Activated T-cell treated with anti-CD3 and anti-CD28 coated beads, Interleukin-2, amount 50 U/mL, for 24 hours (primary cell): ENCODE measurements around the gene PRSS23.
"Not testable (repeated sequence)": the region's sequence is repeated elsewhere in the genome, so short reads cannot be mapped to it uniquely, and the experiment has no call there.

Experiments
- DNase-seq: peaks from one replicate; pipeline ENCODE4 v3.0.0-alpha.2; 2020
- H3K27ac Mint-ChIP-seq: 2 replicates; pipeline ENCODE4 v1.8.0; 2020; ENCODE audit warnings: mild to moderate bottlenecking, mixed read lengths
- H3K27me3 Mint-ChIP-seq: 2 replicates; pipeline ENCODE4 v1.8.0; 2020; ENCODE audit warnings: mixed read lengths
- H3K36me3 Mint-ChIP-seq: 2 replicates; pipeline ENCODE4 v1.8.0; 2020; ENCODE audit warnings: low read depth, mixed read lengths
- H3K4me1 Mint-ChIP-seq: 2 replicates; pipeline ENCODE4 v1.8.0; 2020; ENCODE audit warnings: low read depth, mixed read lengths
- H3K4me3 Mint-ChIP-seq: 2 replicates; pipeline ENCODE4 v1.8.0; 2020; ENCODE audit warnings: mild to moderate bottlenecking, moderate library complexity, mixed read lengths
- H3K9me3 Mint-ChIP-seq: 2 replicates; pipeline ENCODE4 v1.8.0; 2020; ENCODE audit warnings: mixed read lengths

PRSS23 gene

GRCh38 chr11:86800076-86800959 is at the start of gene PRSS23:
Gene PRSS23, plus strand, starts transcription at chr11:86800542. Its CDS starts 7,102 bp downstream, at chr11:86807644.
- Mint-ChIP-seq H3K4me1 (peaks cover 53% of the 10 kb centered on the region), H3K4me3 (peak within 1 kb of the TSS; percentile 73), H3K9me3 (no peaks in the 10 kb centered on the region), H3K36me3 (no peaks in the 10 kb centered on the region), H3K27ac (no peak within 1 kb of the TSS), H3K27me3 (peaks cover 87% of the 10 kb centered on the region)
- DNase-seq = peak; percentile 67

- H3K4me3 Mint-ChIP-seq = no peak overlapping the region
- no peaks in the 10 kb centered on the region for H3K9me3 Mint-ChIP-seq
- no peak for DNase-seq
- H3K27me3 Mint-ChIP-seq = peaks cover 12% of the 10 kb centered on the region
- H3K4me1 Mint-ChIP-seq = no peaks in the 10 kb centered on the region
- H3K36me3 Mint-ChIP-seq = no peaks in the 10 kb centered on the region
- H3K27ac Mint-ChIP-seq = no peak overlapping the region
These were observed 46.9 kb upstream of the PRSS23 start for GRCh38 chr11:86753459-86753858.

- Mint-ChIP-seq H3K27ac (no peak overlapping the region), H3K9me3 (no peaks in the 10 kb centered on the region), H3K36me3 (no peaks in the 10 kb centered on the region), H3K27me3 (peaks cover 12% of the 10 kb centered on the region), H3K4me3 (no peak overlapping the region), H3K4me1 (no peaks in the 10 kb centered on the region)
- DNase-seq = no peak
These were observed 45.2 kb upstream of the PRSS23 start for GRCh38 chr11:86755146-86755545.

- H3K36me3 Mint-ChIP-seq = no peaks in the 10 kb centered on the region
- DNase-seq = no peak
- H3K4me1 Mint-ChIP-seq = peaks cover 2% of the 10 kb centered on the region
- H3K9me3 Mint-ChIP-seq = no peaks in the 10 kb centered on the region
- H3K4me3 Mint-ChIP-seq = no peak overlapping the region
- no peak overlapping the region for H3K27ac Mint-ChIP-seq
- peaks cover 22% of the 10 kb centered on the region for H3K27me3 Mint-ChIP-seq
These were observed 42.2 kb upstream of the PRSS23 start for GRCh38 chr11:86758171-86758570.

- no peak overlapping the region for H3K27ac Mint-ChIP-seq
- H3K4me1 Mint-ChIP-seq = peaks cover 2% of the 10 kb centered on the region
- no peaks in the 10 kb centered on the region for H3K36me3 Mint-ChIP-seq
- DNase-seq = no peak
- H3K4me3 Mint-ChIP-seq = no peak overlapping the region
- peaks cover 41% of the 10 kb centered on the region for H3K27me3 Mint-ChIP-seq
- no peaks in the 10 kb centered on the region for H3K9me3 Mint-ChIP-seq
These were observed 39.8 kb upstream of the PRSS23 start for GRCh38 chr11:86760577-86760976.

GRCh38 chr11:86761978-86762377 is 38.4 kb upstream of the PRSS23 start:
- H3K9me3 Mint-ChIP-seq = no peaks in the 10 kb centered on the region
- H3K4me1 Mint-ChIP-seq = peaks cover 2% of the 10 kb centered on the region
- no peak overlapping the region for H3K4me3 Mint-ChIP-seq
- DNase-seq = no peak
- no peaks in the 10 kb centered on the region for H3K36me3 Mint-ChIP-seq
- no peak overlapping the region for H3K27ac Mint-ChIP-seq
- peaks cover 41% of the 10 kb centered on the region for H3K27me3 Mint-ChIP-seq

- H3K4me1 Mint-ChIP-seq = peaks cover 2% of the 10 kb centered on the region
- peaks cover 38% of the 10 kb centered on the region for H3K27me3 Mint-ChIP-seq
- no peak overlapping the region for H3K27ac Mint-ChIP-seq
- DNase-seq = no peak
- H3K4me3 Mint-ChIP-seq = no peak overlapping the region
- no peaks in the 10 kb centered on the region for H3K36me3 Mint-ChIP-seq
- no peaks in the 10 kb centered on the region for H3K9me3 Mint-ChIP-seq
These were observed 35.1 kb upstream of the PRSS23 start for GRCh38 chr11:86765203-86765602.

GRCh38 chr11:86765878-86766277 is 34.5 kb upstream of the PRSS23 start:
- Mint-ChIP-seq H3K4me1 (no peaks in the 10 kb centered on the region), H3K9me3 (no peaks in the 10 kb centered on the region), H3K27ac (no peak overlapping the region), H3K4me3 (no peak overlapping the region), H3K36me3 (no peaks in the 10 kb centered on the region), H3K27me3 (peaks cover 34% of the 10 kb centered on the region)
- DNase-seq = no peak

- DNase-seq = no peak
- no peak overlapping the region for H3K4me3 Mint-ChIP-seq
- H3K27me3 Mint-ChIP-seq = peaks cover 16% of the 10 kb centered on the region
- H3K27ac Mint-ChIP-seq = no peak overlapping the region
- no peaks in the 10 kb centered on the region for H3K36me3 Mint-ChIP-seq
- no peaks in the 10 kb centered on the region for H3K4me1 Mint-ChIP-seq
- H3K9me3 Mint-ChIP-seq = no peaks in the 10 kb centered on the region
These were observed 31.1 kb upstream of the PRSS23 start for GRCh38 chr11:86769219-86769618.

- DNase-seq, H3K4me3 Mint-ChIP-seq, H3K36me3 Mint-ChIP-seq, H3K4me1 Mint-ChIP-seq, H3K9me3 Mint-ChIP-seq, H3K27me3 Mint-ChIP-seq, H3K27ac Mint-ChIP-seq: not testable (repeated sequence)
These were observed 29.8 kb upstream of the PRSS23 start for GRCh38 chr11:86770473-86771027.

GRCh38 chr11:86772999-86773398 is 27.3 kb upstream of the PRSS23 start:
- Mint-ChIP-seq H3K4me1 (no peaks in the 10 kb centered on the region), H3K9me3 (no peaks in the 10 kb centered on the region), H3K27me3 (peaks cover 14% of the 10 kb centered on the region), H3K36me3 (no peaks in the 10 kb centered on the region), H3K4me3 (no peak overlapping the region), H3K27ac (no peak overlapping the region)
- no peak for DNase-seq

GRCh38 chr11:86773513-86774252 is 26.7 kb upstream of the PRSS23 start:
- H3K4me3 Mint-ChIP-seq = no peak overlapping the region
- peaks cover 15% of the 10 kb centered on the region for H3K27me3 Mint-ChIP-seq
- no peak for DNase-seq
- H3K27ac Mint-ChIP-seq = no peak overlapping the region
- no peaks in the 10 kb centered on the region for H3K36me3 Mint-ChIP-seq
- H3K9me3 Mint-ChIP-seq = no peaks in the 10 kb centered on the region
- no peaks in the 10 kb centered on the region for H3K4me1 Mint-ChIP-seq

- Mint-ChIP-seq H3K9me3 (no peaks in the 10 kb centered on the region), H3K27me3 (peaks cover 17% of the 10 kb centered on the region), H3K27ac (no peak overlapping the region), H3K36me3 (no peaks in the 10 kb centered on the region), H3K4me1 (no peaks in the 10 kb centered on the region), H3K4me3 (no peak overlapping the region)
- DNase-seq = no peak
These were observed 25.9 kb upstream of the PRSS23 start for GRCh38 chr11:86774417-86774816.

- H3K27ac Mint-ChIP-seq = no peak overlapping the region
- no peaks in the 10 kb centered on the region for H3K36me3 Mint-ChIP-seq
These were observed 25.0 kb upstream of the PRSS23 start for GRCh38 chr11:86775361-86775760.

GRCh38 chr11:86781546-86781945 is 18.8 kb upstream of the PRSS23 start:
- Mint-ChIP-seq H3K4me3 (no peak overlapping the region), H3K27me3 (peaks cover 32% of the 10 kb centered on the region), H3K9me3 (no peaks in the 10 kb centered on the region), H3K27ac (no peak overlapping the region), H3K36me3 (no peaks in the 10 kb centered on the region), H3K4me1 (no peaks in the 10 kb centered on the region)
- DNase-seq = no peak

More at GRCh38 chr11:86775361-86775760, 25.0 kb upstream of the PRSS23 start:
- Mint-ChIP-seq H3K4me1 (no peaks in the 10 kb centered on the region), H3K9me3 (no peaks in the 10 kb centered on the region), H3K27me3 (peaks cover 23% of the 10 kb centered on the region), H3K4me3 (no peak overlapping the region)
- no peak for DNase-seq
